Lower leg skin (tissue), 4 donors: ENCODE data around the gene DENND6B. TPM values are rescaled to one million over a fixed set of nuclear protein-coding genes. Genes with fewer than 3 reads are reported as not detected.

Source experiments
- DNase-seq, 2 donors: peaks; one replicate each; pipeline ENCODE4 v3.0.0-alpha.2; 2019; ENCODE audit warnings: low spot score in 2 of 2
- H3K4me3 ChIP-seq: fragments of 200-600 bp; sonication (generic); 2 replicates; pipeline ENCODE4 v1.5.1; 2017; ENCODE audit warnings: mild to moderate bottlenecking, low read depth; ENCODE audit not compliant: poor library complexity, severe bottlenecking
- POLR2A ChIP-seq, 2 donors: fragments of 450-650 bp; IDR thresholded peaks; one replicate each; pipeline ENCODE4 v1.6.1; 2016 to 2017; ENCODE audit warnings: antibody characterized with exemption in 2 of 2, mild to moderate bottlenecking in 1 of 2, moderate library complexity in 1 of 2
- WGBS, 2 donors: methylation state at CpG; one replicate each; pipeline ENCODE4 v1.1.5; 2018; 5-methylcytosine and 5-hydroxymethylcytosine counted together
- intact Hi-C: fragments of 100-400 bp; cut with DNase I; formaldehyde crosslinking; loops from one replicate; pipeline ENCODE4 v1.15.0; 2023; ENCODE audit warnings: low total_unique reads
- total RNA-seq, 4 donors: library from RNA; depleted of rRNA; stranded (reverse); fragments of >200 nt; gene quantifications; one replicate each; pipeline ENCODE4 v1.1.0, GENCODE V29; 2016
- TF ChIP-seq, protein P1 (sequence below), 3 donors: fragments of 450-650 bp; IDR thresholded peaks; one replicate each; pipeline ENCODE4 v1.5.1; 2016; ENCODE audit warnings: antibody characterized with exemption in 3 of 3, mild to moderate bottlenecking in 3 of 3, moderate library complexity in 2 of 3

DENND6B gene
- total RNA-seq, 4 donors from 2014 or later: 0.97 to 8.8 (median 6.5) TPM

DNA sequence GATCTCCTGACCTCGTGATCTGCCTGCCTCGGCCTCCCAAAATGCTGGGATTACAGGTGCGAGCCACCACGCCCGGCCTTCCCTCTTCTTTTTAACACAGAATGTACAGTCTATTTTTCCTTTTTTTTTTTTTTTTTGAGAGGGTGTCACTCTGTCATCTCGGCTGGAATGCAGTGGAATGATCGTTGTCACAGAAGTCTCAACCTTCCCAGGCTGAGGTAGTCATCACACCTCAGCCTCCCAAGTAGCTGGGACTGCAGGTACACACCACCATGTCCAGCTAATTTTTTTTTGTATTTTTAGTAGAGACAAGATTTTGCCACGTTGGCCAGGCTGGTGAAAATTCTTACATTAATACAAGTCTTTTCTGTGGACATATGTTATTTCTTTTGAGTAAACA is 29.4 kb upstream of the DENND6B start:
- no peak for DNase-seq
- intact Hi-C loops: no loop called here
- TF ChIP-seq POLR2A (IDR thresholded peaks at IDR 0.05): no peak
- TF ChIP-seq, protein P1, sequence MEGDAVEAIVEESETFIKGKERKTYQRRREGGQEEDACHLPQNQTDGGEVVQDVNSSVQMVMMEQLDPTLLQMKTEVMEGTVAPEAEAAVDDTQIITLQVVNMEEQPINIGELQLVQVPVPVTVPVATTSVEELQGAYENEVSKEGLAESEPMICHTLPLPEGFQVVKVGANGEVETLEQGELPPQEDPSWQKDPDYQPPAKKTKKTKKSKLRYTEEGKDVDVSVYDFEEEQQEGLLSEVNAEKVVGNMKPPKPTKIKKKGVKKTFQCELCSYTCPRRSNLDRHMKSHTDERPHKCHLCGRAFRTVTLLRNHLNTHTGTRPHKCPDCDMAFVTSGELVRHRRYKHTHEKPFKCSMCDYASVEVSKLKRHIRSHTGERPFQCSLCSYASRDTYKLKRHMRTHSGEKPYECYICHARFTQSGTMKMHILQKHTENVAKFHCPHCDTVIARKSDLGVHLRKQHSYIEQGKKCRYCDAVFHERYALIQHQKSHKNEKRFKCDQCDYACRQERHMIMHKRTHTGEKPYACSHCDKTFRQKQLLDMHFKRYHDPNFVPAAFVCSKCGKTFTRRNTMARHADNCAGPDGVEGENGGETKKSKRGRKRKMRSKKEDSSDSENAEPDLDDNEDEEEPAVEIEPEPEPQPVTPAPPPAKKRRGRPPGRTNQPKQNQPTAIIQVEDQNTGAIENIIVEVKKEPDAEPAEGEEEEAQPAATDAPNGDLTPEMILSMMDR (IDR thresholded peaks at IDR 0.05): no peak
- WGBS, 2 donors: 88 to 93% methylated on average over 8 of the region's 8 CpGs
- H3K4me3 ChIP-seq: no peak overlapping the region

DNA sequence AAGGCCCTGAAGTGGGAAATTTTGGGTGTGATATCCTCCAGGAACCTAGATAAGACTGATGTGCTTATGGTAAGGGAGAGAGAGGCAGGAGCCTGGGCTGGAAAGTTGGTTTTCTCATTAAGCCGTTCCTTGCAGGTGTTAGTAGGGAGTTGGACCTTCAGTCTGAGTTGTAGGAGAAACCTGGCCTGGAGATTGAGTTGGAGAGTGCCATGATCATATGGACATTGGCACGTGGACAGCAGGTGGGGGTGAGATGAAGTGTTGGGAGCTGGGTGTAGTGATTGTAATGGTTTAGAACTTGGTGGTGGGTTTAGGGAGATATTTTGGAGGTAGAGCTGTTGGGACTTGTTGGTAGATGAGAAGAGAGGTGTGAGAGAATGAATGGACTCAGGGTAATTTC is 21.2 kb upstream of the DENND6B start:
- intact Hi-C loops: no loop called here
- no peak overlapping the region for H3K4me3 ChIP-seq
- DNase-seq: no peak
- TF ChIP-seq POLR2A (IDR thresholded peaks at IDR 0.05): no peak
- TF ChIP-seq, protein P1 (IDR thresholded peaks at IDR 0.05): no peak
- 64 to 67% methylated on average over 2 of the region's 2 CpGs for WGBS, 2 donors

DNA sequence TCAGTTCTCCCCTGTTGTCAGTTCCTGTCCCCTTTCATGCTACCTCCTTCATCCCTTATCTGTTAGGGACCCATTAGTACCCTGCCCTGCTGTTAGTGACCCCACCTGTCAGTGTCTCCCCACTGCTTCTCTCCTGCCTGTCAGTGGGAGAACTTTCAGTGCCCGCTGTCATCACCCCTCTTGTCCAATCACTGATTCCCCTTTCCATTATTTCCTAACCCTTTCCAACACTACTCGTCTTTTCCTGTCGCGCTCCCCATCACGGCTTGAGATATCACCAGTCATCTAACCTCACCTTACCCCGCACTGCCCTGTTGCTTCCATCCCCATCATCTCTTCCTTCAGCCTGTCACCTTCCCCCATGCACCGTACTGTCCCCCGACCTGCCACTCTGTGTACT is 20.3 kb upstream of the DENND6B start:
- no peak for TF ChIP-seq POLR2A (IDR thresholded peaks at IDR 0.05)
- TF ChIP-seq, protein P1 (IDR thresholded peaks at IDR 0.05): no peak
- 81% methylated on average over 8 of the region's 8 CpGs for WGBS, 2 donors
- no peak for DNase-seq
- H3K4me3 ChIP-seq: no peak overlapping the region
- intact Hi-C loops: no loop called here

DNA sequence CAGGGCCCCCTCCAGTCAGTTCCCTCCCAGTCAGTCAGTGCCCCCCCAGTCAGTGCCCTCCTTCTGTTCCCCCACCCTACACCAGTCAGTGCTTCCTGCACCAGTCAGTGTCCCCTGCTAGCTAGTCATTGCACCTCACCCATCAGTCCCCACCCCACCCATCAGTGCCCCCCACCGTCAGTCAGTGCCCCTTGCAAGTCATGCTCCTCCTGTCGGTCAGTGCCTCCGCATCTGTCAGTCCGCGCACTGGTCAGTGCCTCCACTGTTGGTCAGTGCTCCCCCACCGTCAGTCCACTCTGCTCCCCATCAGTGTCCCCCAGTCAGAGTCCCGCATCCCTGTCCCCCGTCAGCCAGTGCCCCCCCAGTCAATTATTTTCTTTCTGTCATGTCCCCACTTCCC is 19.7 kb upstream of the DENND6B start:
- intact Hi-C loops: no loop called here
- 73 to 89% methylated on average over 8 of the region's 8 CpGs for WGBS, 2 donors

DNA sequence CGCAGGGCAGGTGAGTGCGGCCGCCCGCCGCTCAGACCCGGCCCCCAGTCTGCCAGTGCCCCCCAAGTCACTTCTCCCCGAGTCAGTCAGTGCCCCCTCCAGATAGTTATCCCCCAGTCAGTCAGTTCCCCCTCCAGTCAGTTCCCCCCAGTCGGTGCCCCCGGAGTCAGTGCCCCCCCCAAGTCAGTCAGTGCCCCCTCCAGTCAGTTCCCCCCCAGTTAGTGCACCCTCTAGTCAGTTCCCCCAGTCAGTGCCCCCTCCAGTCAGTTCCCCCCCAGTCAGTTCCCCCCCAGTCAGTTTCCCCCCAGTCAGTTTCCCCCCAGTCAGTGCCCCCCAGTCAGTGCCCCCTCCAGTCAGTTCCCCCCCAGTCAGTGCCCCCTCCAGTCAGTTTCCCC is 16.7 kb upstream of the DENND6B start:
- H3K4me3 ChIP-seq: peak overlapping the region; percentile 84
- WGBS, 2 donors: 0 to 1% methylated on average over 7 to 9 of the region's 9 CpGs
- DNase-seq: no peak
- intact Hi-C loops: loop anchor here (5.0 kb wide), 1 partner anchor 91 kb away; the partner anchor contains the start of gene HDAC10
- TF ChIP-seq, protein P1 (IDR thresholded peaks at IDR 0.05): no peak
- TF ChIP-seq POLR2A (IDR thresholded peaks at IDR 0.05): no peak

More for the DNA sequence above, 19.7 kb upstream of the DENND6B start:
- DNase-seq: no peak
- TF ChIP-seq POLR2A (IDR thresholded peaks at IDR 0.05): no peak
- TF ChIP-seq, protein P1 (IDR thresholded peaks at IDR 0.05): no peak
- no peak overlapping the region for H3K4me3 ChIP-seq
